Right lobe of liver (tissue), 6 donors: ENCODE results near the gene DDIT4L. TPM values are rescaled to one million over a fixed set of nuclear protein-coding genes. Genes with fewer than 3 reads are reported as not detected.

ENCODE experiments used
- ATAC-seq, 4 donors: fragments of 200-7000 bp; cut with Tn5 transposase; one replicate each; pipeline ENCODE4 v1.9.1; 2020; ENCODE audit warnings: mild to moderate bottlenecking in 4 of 4, moderate library complexity in 4 of 4
- DNase-seq, 3 donors: peaks; one replicate each; pipeline ENCODE4 v3.0.0-alpha.2; 2020
- H3K27ac ChIP-seq, 3 donors: fragments of 200-600 bp; one replicate each; pipeline ENCODE4 v1.8.0; 2022
- H3K27me3 ChIP-seq, 2 donors: fragments of 200-600 bp; one replicate each; pipeline ENCODE4 v1.8.0; 2022
- H3K36me3 ChIP-seq, 4 donors: fragments of 200-600 bp; sonication (generic) in 1 of 4; one replicate each; pipeline versions ENCODE4 v1.5.1 to v1.8.0; 2017 to 2022; ENCODE audit warnings: control low read depth in 1 of 4
- H3K4me1 ChIP-seq, 4 donors: fragments of 200-600 bp; sonication (generic) in 1 of 4; one replicate each; pipeline versions ENCODE4 v1.5.1 to v1.8.0; 2017 to 2022; ENCODE audit warnings: control low read depth in 1 of 4
- H3K4me3 ChIP-seq, 3 donors: fragments of 200-600 bp; one replicate each; pipeline ENCODE4 v1.8.0; 2022
- H3K9me3 ChIP-seq, 4 donors: fragments of 200-600 bp; sonication (generic) in 1 of 4; one replicate each; pipeline versions ENCODE4 v1.5.1 to v1.8.0; 2017 to 2022; ENCODE audit warnings: control low read depth in 1 of 4
- POLR2A ChIP-seq: fragments of 450-650 bp; IDR thresholded peaks from one replicate; pipeline ENCODE4 v1.6.1; 2017; ENCODE audit warnings: antibody characterized with exemption, mild to moderate bottlenecking
- WGBS: methylation state at CpG from one replicate; pipeline ENCODE4 v1.1.6; 2018; ENCODE audit warnings: low coverage, low lambda C conversion rate; ENCODE audit not compliant: insufficient coverage; ENCODE audit errors: missing lambda C conversion rate; 5-methylcytosine and 5-hydroxymethylcytosine counted together
- intact Hi-C, 2 donors: fragments of 100-400 bp; cut with DNase I; formaldehyde crosslinking; loops; one replicate each; pipeline versions ENCODE4 v1.11.2 to v1.14.1; 2022
- total RNA-seq, 6 experiments: library from RNA; depleted of rRNA in 2 of 6; stranded (reverse); fragments of >200 nt in 2 of 6; fragmentation: NEBNext Ultra II Directional in 3 of 6; extraction: Animal tissue kit (Norgen Biotek cat#: 25700) in 3 of 6; gene quantifications; one replicate each; pipeline versions ENCODE4 v1.1.0 to v1.2.4, GENCODE V29; 2016 to 2023
- TF ChIP-seq, protein P1 (sequence below), 4 donors: fragments of 200-600 bp in 3 of 4; fragments of 450-650 bp in 1 of 4; IDR thresholded peaks; one replicate each; pipeline versions ENCODE4 v1.5.1 to v1.8.0; 2016 to 2022; ENCODE audit warnings: antibody characterized with exemption in 4 of 4, mild to moderate bottlenecking in 2 of 4
- donor health status: DM: no; HTN: yes; CAD: no.
- donor health status: DM: no; HTN: no; CAD: no.
- donor health status: DM: no; HTN: no; CAD: no.
- donor health status: DM: no; HTN: yes; CAD: no.
- donor health status: DM: no; HTN: yes; CAD: no.

Gene DDIT4L
- total RNA-seq, 6 experiments from 2014 or later: 0.07 to 0.46 (median 0.22) TPM

DNA sequence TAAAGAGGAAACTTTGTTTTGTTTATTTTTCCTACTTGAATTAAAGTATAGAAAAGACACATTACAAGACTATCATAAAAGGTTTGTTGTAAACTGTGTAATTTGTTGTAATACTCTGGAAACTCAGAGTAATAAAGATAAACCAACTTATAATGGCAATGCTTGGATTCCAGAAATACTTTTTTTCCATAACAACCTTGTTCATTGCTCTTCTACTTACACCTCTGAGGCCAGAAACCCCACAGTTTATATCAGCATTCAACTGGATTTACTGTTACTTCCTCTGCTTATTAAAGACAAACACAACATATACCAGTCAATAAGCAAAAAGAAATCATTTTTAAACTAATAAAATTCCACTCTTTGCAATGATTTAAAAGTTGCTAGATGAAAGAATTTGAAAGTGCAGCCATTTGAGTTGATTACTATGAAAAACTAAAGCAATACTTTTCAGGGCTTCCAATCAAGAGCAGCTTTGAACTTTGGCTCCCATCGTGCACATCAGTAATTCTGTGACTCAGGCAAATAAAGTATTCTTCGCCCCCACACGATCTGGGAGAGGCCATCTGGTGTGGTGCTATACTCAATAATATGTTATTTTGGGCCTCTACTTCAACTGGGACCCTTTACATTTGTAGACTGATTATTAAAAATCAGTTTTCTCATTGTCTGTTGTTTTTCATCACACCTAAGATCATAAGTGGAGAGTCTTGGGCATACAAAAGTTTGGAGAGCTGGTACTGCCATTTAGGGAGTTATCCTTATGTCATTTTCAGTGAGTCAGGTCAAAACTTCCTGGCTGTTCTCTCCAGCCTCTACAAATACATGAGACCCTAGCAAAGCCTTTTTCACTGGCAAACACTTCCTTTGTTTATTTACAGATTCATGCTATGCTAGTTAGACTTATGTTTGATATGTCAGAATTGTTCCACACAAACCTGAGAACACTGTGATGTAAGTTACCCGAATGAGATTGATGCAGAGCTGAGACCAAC lies 20.5 kb downstream of the DDIT4L start:
- 46% methylated on average over 4 of the region's 4 CpGs for whole genome bisulfite sequencing
- DNase-seq (no peak), ATAC-seq (no peak)
- Histone ChIP-seq H3K27ac (no peak overlapping the region), H3K4me3 (no peak overlapping the region), H3K27me3 (no peaks in the 10 kb centered on the region), H3K36me3 (no peaks in the 10 kb centered on the region), H3K4me1 (no peaks in the 10 kb centered on the region), H3K9me3 (no peaks in the 10 kb centered on the region)
- intact Hi-C loops: no loop called here
- no peak for TF ChIP-seq POLR2A
- TF ChIP-seq, protein P1, sequence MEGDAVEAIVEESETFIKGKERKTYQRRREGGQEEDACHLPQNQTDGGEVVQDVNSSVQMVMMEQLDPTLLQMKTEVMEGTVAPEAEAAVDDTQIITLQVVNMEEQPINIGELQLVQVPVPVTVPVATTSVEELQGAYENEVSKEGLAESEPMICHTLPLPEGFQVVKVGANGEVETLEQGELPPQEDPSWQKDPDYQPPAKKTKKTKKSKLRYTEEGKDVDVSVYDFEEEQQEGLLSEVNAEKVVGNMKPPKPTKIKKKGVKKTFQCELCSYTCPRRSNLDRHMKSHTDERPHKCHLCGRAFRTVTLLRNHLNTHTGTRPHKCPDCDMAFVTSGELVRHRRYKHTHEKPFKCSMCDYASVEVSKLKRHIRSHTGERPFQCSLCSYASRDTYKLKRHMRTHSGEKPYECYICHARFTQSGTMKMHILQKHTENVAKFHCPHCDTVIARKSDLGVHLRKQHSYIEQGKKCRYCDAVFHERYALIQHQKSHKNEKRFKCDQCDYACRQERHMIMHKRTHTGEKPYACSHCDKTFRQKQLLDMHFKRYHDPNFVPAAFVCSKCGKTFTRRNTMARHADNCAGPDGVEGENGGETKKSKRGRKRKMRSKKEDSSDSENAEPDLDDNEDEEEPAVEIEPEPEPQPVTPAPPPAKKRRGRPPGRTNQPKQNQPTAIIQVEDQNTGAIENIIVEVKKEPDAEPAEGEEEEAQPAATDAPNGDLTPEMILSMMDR (IDR thresholded peaks at IDR 0.05): no peak

GRCh38 chr4:100168521-100168920 lies 21.7 kb downstream of the DDIT4L start:
- H3K27me3 ChIP-seq: no peaks in the 10 kb centered on the region
- no peaks in the 10 kb centered on the region for H3K36me3 ChIP-seq
- no peak overlapping the region for H3K4me3 ChIP-seq
- H3K9me3 ChIP-seq: no peaks in the 10 kb centered on the region
- H3K27ac ChIP-seq: no peak overlapping the region
- intact Hi-C loops: no loop called here
- no peak for TF ChIP-seq POLR2A
- TF ChIP-seq, protein P1 (IDR thresholded peaks at IDR 0.05): no peak
- 30% methylated on average over 5 of the region's 5 CpGs for WGBS
- ATAC-seq (no peak), DNase-seq (no peak)
- no peaks in the 10 kb centered on the region for H3K4me1 ChIP-seq

DNA sequence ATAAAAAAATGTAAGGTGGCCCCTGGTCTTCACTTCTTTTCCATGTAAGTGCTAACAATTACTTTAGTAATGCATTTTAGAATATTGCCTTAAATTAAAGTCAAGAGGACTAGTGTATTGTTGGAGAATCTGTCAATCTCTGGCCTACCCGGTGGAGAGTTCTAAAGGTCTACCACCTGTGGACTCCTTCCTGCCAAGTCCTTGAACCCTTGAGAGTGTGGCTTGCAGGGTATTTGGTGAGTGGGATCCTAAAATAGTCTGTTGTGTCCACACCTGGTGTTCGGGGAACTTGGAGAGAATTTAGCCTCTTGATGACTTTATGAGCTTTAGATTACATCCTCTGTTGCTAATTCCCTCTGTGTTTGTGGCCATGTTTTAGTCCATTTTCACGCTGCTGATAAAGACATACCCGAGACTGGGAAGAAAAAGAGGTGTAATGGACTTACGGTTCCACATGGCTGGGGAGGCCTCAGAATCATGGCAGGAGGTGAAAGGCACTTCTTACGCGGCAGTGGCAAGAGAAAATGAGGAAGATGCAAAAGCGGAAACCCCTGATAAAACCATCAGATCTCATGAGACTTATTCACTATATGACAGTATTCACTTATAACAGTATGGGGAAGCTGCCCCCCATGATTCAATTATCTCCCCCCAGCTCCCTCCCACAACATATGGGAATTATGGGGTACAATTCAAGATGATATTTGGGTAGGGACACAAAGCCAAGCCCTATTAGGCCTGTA lies 23.8 kb downstream of the DDIT4L start:
- H3K27me3 ChIP-seq: no peaks in the 10 kb centered on the region
- no peak overlapping the region for H3K27ac ChIP-seq
- WGBS: 69% methylated on average over 8 of the region's 8 CpGs
- no peak for TF ChIP-seq POLR2A
- TF ChIP-seq, protein P1 (IDR thresholded peaks at IDR 0.05): no peak
- H3K4me3 ChIP-seq: no peak overlapping the region
- no peaks in the 10 kb centered on the region for H3K36me3 ChIP-seq
- intact Hi-C loops: no loop called here
- H3K9me3 ChIP-seq: no peaks in the 10 kb centered on the region
- H3K4me1 ChIP-seq: no peaks in the 10 kb centered on the region
- DNase-seq (no peak), ATAC-seq (no peak)

- Histone ChIP-seq H3K27me3 (no peaks in the 10 kb centered on the region), H3K9me3 (no peaks in the 10 kb centered on the region), H3K36me3 (no peaks in the 10 kb centered on the region), H3K4me3 (no peak overlapping the region), H3K4me1 (no peaks in the 10 kb centered on the region), H3K27ac (no peak overlapping the region)
- 43% methylated on average over 1 of the region's 1 CpG for WGBS
- intact Hi-C loops: no loop called here
- TF ChIP-seq, protein P1 (IDR thresholded peaks at IDR 0.05): no peak
- no peak for TF ChIP-seq POLR2A
- DNase-seq (no peak), ATAC-seq (no peak)
Observed at GRCh38 chr4:100165809-100166208, 24.5 kb downstream of the DDIT4L start.
